HG03565 (cell line): ENCODE data around the gene ITSN1.

Experiments used
- ATAC-seq: cut with Tn5 transposase; IDR thresholded peaks from one replicate; pipeline ENCODE4 v1.9.1; 2021; ENCODE audit warnings: mild to moderate bottlenecking, moderate library complexity; ENCODE audit not compliant: unreplicated experiment

Gene ITSN1

GRCh38 chr21:33881689-33882440 is 239.6 kb downstream of the ITSN1 start:
- no peak for ATAC-seq

GRCh38 chr21:33883118-33883517 is 240.8 kb downstream of the ITSN1 start:
- ATAC-seq, result no peak

- no peak for ATAC-seq
Observed at GRCh38 chr21:33884376-33885171, 242.3 kb downstream of the ITSN1 start.

GRCh38 chr21:33885172-33885514 is 242.8 kb downstream of the ITSN1 start:
- ATAC-seq, result no peak

- no peak for ATAC-seq
Observed at GRCh38 chr21:33886321-33886720, 244.0 kb downstream of the ITSN1 start.

GRCh38 chr21:33890187-33890586 is 247.9 kb downstream of the ITSN1 start:
- no peak for ATAC-seq

- ATAC-seq, result no peak
Observed at GRCh38 chr21:33892853-33893252, 250.6 kb downstream of the ITSN1 start.

GRCh38 chr21:33893917-33894316 is 251.6 kb downstream of the ITSN1 start:
- no peak for ATAC-seq

GRCh38 chr21:33894736-33895288 is 252.5 kb downstream of the ITSN1 start:
- ATAC-seq, result no peak

- ATAC-seq, result no peak
Observed at GRCh38 chr21:33895356-33895755, 253.1 kb downstream of the ITSN1 start.

GRCh38 chr21:33896691-33897090 is 254.4 kb downstream of the ITSN1 start:
- ATAC-seq, result no peak

GRCh38 chr21:33897098-33897497 is 254.8 kb downstream of the ITSN1 start:
- ATAC-seq, result no peak

- no peak for ATAC-seq
Observed at GRCh38 chr21:33897739-33898138, 255.4 kb downstream of the ITSN1 start.

- no peak for ATAC-seq
Observed at GRCh38 chr21:33898586-33898985, 256.3 kb downstream of the ITSN1 start.

GRCh38 chr21:33899199-33899598 is 256.9 kb downstream of the ITSN1 start:
- ATAC-seq, result no peak

- no peak for ATAC-seq
Observed at GRCh38 chr21:33901412-33902288, 259.3 kb downstream of the ITSN1 start.

- no peak for ATAC-seq
Observed at GRCh38 chr21:33902349-33902748, 260.0 kb downstream of the ITSN1 start.

GRCh38 chr21:33904041-33904440 is 261.7 kb downstream of the ITSN1 start:
- ATAC-seq, result no peak

GRCh38 chr21:33908760-33909159 is 266.5 kb downstream of the ITSN1 start:
- no peak for ATAC-seq

- no peak for ATAC-seq
Observed at GRCh38 chr21:33909756-33910155, 267.5 kb downstream of the ITSN1 start.

GRCh38 chr21:33914188-33914587 is 271.9 kb downstream of the ITSN1 start:
- no peak for ATAC-seq
